ENCODE measurements around the gene AP1G2.

The AP1G2 gene

DNA sequence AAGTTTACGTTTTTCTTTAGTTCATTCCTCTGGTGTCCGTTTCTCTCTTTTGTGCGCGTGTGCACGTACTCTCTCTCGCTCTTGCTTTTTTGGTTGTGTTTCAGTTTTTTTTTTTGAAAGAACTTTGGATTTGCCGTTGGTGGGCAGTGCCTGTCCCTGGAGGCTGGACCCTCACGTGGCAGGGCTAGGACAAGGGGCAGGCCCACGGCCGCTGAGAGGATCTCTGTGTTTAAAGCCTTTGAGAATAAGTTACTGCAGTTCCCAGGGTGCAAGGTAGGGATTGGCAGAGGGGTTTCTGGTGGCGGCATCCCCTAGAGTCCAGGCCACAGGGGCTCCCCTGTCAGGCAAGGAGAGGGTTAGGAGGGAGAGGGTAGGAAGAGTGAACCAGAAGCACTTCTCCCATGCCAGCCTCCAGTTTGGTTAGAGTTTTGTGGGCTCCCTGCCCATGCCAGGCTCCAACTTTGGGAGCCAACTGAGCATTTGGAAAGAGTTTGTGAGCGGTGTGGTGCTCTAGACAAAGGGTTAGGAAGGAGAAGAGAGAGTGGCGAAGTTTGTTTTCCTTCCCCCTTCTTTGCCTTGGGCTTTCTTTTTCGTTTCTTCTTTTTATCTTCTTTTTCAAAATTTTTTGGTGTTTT, 46.6 kb downstream of the AP1G2 start:
- no peak for TF ChIP-seq ZNF274 (IDR thresholded peaks at IDR 0.05; ENCODE audit: low read depth, low read length)

DNA sequence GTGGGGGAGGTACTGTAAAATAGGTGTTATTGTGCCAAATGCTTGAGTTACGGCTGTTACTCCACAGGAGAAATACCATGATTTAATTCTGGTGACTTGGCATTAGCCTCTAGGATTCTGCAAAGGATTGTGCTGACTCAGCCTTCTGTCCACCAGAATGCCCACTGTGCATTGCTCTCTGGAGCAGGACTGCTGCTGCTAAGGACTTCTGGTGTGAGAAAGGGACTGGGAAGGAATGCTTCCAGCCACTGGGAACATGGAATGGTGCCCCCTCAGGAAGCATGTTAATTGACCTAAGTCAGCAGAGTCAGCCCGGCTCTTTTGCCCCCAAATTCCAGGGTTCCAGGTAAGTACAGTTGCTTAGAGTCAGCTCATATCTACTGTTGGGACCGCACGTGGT, 48.9 kb downstream of the AP1G2 start:
- no peak for TF ChIP-seq ZNF274 (IDR thresholded peaks at IDR 0.05; ENCODE audit: low read depth, low read length)
- no peak overlapping the region for H3K4me3 ChIP-seq (ENCODE audit: low read length)

More for the DNA sequence above, 46.6 kb downstream of the AP1G2 start:
- H3K4me3 ChIP-seq (ENCODE audit: low read length) = no peak overlapping the region

DNA sequence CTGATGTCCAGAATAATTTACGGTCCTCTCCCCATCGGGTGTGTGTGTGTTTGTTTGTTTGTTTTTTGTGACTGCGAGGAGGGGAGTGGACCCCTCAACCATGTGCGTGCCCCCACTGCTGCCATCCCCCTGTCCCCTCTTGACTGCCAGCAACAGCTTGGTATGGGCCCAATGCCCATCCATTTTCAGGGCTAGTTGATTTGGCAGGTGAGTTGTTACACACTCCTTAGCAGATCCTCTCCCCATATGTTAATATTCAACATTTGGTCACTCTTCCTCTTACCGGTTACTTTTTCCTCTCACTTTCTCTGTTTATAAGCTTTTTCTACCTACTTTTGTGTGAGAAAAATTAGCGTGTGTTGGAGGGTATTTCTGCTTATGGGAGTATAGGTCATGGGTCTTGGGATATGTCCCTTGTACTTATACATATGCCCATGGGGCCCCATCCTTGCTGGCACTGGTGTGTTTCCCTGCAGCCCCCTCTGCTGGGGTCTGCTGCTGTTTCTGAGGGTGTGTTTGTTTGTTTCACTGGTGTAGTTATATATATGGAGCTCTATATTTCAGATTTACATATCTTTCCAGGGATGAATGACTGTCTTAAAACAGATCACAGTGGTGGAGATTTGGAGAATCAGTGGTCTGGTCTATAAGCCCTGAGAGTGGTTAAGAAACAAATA, 49.8 kb downstream of the AP1G2 start:
- no peak for TF ChIP-seq ZNF274 (IDR thresholded peaks at IDR 0.05; ENCODE audit: low read depth, low read length)
- H3K4me3 ChIP-seq (ENCODE audit: low read length) = no peak overlapping the region

DNA sequence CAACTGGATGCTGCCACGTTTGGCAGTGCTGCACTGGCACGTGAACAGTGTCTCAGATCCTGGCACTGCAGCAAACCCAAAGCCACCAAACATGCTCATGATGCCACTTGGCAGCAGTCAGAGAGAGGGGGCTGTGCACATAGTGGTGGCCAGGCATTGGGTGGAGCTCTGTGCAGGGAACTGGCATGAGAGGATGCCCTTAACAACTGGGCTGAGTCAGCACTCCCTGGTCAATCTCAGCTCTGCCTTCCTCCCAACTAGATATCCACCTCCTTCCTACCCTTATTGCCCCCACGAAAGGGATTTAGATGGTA, 53.0 kb downstream of the AP1G2 start:
- TF ChIP-seq ZNF274 (IDR thresholded peaks at IDR 0.05; ENCODE audit: low read depth, low read length) = no peak

DNA sequence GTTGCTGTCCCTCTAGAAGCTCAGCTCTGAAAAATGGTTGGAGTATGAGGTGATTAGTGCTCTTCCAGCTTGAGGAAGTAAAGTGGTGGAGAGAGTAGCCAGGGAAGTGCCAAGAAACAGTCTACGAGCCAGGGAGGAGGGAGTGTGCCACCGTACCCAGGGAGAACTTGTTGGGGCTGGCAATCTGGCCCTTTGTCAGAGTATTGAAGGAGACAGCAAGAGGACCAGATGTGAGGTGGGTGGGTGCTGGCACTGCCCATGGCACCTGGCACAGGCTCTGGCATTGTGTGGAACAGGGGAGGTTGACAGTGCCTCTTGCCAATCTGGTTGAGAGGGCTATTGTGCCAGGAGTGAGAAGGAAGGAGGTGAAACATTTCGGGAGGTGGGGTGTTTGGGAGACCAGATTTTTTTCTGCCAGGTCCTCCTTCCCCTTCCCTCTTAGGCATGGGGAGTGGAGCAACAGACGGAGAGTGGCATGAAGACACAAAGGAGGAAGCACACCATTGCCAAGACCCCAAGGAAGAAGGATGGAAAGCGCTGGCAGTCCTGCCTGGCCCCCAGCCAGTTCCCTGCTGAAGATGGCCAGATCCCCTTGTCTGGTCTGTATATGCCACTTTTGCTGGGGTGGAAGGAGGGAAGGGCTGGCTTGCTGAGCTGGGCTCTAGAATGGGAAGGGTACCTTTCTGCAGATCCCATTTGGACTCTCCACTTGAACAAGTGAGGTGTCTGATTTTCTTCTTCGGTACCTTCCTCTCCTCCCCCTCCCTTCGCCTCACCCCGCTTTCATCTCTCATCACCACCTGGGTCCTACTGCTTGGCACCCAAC, 53.6 kb downstream of the AP1G2 start:
- no peak overlapping the region for H3K4me3 ChIP-seq (ENCODE audit: low read length)
- no peak for TF ChIP-seq ZNF274 (IDR thresholded peaks at IDR 0.05; ENCODE audit: low read depth, low read length)

More for the DNA sequence above, 53.0 kb downstream of the AP1G2 start:
- no peak overlapping the region for H3K4me3 ChIP-seq (ENCODE audit: low read length)

DNA sequence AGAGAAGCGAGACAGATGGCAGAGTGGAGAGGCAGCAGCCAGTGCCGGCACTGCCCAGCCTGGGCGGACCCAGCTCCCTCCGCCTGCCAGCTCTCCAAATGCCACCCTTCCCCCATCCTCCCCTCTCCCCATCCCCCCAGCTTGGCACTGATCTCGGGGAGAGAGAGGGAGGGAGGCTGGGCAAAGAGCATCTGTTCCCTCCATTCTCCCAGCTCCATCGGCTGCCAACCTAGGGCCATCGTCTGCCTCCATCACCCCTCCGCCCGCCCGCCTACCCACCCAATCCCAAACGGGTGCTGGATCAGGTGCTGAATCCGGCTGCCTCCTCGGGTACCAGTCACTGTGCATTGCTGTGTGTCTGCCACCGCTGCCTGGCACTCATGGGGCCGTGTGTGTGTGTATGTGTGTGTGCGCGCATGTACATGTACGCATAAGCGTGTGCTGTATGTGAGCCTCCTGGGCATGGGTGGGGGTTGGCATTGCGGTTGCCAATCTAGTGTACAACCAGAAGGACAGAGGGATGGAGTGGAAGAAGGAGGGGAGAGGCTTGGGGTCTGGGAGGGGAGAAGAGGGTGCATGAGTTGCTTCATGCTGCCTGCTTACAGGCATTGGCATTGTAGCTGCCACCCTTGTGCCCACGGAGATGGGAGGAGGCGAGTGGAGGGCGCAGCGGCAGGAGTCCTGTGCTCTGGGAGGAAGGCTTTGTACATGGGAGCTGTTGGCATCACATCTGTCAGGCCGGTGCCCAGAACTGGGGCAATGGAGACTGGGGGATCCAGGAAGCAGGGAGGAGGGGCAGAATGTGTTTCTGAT, 54.4 kb downstream of the AP1G2 start:
- no peak overlapping the region for H3K4me3 ChIP-seq (ENCODE audit: low read length)
- TF ChIP-seq ZNF274 (IDR thresholded peaks at IDR 0.05; ENCODE audit: low read depth, low read length) = no peak

DNA sequence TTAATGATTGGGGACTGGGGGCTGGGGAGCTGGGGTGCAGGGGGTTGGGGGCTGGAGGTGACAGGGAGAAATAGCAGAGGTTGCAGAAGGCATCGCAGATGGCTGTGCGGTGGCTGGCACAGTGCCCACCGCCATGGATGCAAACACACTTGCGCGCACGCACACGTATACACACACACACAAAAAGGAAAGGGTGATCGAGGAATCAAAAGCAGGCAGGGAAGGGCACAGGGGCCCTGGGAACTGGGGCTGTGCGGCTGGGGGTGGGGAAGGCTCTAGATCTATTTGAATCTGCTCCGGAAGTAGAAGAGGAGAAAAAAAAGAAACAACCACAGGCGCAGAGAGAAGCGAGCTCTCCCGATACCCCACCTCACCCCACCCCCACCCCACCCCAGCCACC, 55.4 kb downstream of the AP1G2 start:
- no peak overlapping the region; the same call in 1 of the 2 replicates for H3K4me3 ChIP-seq (ENCODE audit: low read length)
- no peak for TF ChIP-seq ZNF274 (IDR thresholded peaks at IDR 0.05; ENCODE audit: low read depth, low read length)

Data from GM08714 (cell line).